A673 (cell line): ENCODE measurements around the gene NCOR1.

Experiments used
- CTCF ChIP-seq: fragments of 300-800, 200-600 bp; sonication (generic); conservative IDR thresholded peaks from 2 replicates; pipeline ENCODE4 v1.5.1; 2017; ENCODE audit warnings: low read depth, mild to moderate bottlenecking, antibody characterized with exemption, low read length, moderate library complexity, mixed read lengths
- EZH2 ChIP-seq: fragments of 200-600 bp; sonication (generic); IDR thresholded peaks from 2 replicates; pipeline ENCODE4 v1.6.1; 2017; ENCODE audit warnings: borderline replicate concordance, low read depth, mild to moderate bottlenecking, mixed read lengths, antibody characterized with exemption, low read length; ENCODE audit not compliant: poor library complexity, severe bottlenecking

- TF ChIP-seq CTCF (no peak), EZH2 (no peak)
Observed at GRCh38 chr17:16002708-16003260, 212.6 kb downstream of the NCOR1 start.
